HG03520 (cell line): ENCODE measurements around the gene POM121C.
"Not testable (repeated sequence)": the region's sequence is repeated elsewhere in the genome, so short reads cannot be mapped to it uniquely, and the experiment has no call there.

Experiments
- ATAC-seq: cut with Tn5 transposase; IDR thresholded peaks from one replicate; pipeline ENCODE4 v1.9.1; 2021; ENCODE audit warnings: mild to moderate bottlenecking, moderate library complexity; ENCODE audit not compliant: unreplicated experiment

The POM121C gene

DNA sequence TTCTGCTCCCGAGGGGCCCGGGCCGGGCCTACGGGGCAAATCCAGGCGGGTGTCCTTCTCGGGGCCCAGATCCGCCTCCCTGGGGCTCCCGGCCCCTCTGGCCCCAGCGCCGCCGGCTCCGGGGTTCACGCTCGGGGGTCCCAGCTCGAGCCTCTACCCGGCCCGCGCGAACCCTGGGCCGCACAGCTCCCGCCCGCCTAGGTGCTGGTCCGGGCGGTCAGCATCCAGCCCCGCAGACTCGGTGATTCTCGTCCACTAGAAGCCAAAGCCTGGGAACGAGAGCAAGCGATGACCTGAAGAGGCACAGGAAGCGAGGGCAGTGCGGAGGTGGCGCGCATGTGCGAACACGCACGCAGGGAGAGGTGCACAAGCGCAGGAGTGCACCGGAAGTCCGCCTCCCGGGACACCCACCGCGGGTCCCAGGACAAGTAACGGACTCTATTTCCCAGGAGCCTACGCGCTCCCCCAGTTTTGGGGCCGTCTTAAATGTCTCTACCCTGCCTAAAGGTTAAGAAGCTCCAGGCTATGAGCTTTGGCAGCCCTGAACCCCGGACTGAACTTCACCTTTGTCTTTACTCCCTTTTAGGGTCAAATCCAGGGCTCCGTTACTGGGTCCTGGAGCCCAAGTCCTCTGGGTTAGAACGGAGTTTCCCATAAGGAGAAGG, at the start of gene POM121C:
Gene POM121C (minus strand): TSS at position 321 of the 665 bp plus-strand sequence. CDS start 44,803 bp downstream, outside the sequence.
- peak; percentile 97 for ATAC-seq

DNA sequence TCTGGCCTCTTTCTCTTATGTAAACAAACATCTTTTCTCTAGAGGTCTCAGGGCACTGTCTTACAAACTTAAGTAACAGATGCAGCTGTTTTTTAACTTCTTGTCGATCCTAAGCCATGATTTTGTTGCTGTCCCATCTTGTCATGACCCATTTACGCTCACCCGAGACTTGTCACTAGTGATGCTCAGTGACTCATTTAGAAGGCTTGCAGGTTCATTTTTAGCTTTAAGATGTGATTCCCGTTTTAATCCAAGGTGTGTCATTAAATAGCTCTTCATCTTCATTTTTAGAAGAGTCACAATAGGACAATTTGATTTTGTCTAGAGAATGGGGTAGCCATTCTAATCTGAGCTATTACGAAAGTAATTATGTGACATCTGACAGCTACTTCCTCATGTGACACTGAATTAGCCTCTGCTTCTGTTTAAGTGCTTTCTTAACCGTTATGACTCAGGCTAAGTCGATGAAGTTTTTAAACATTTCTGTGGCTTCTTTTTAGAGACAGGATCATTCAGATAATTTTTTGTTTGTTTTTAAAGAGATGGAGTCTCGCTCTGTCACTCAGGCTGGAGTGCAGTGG, 48.7 kb upstream of the POM121C start:
- ATAC-seq = peak; percentile 74

DNA sequence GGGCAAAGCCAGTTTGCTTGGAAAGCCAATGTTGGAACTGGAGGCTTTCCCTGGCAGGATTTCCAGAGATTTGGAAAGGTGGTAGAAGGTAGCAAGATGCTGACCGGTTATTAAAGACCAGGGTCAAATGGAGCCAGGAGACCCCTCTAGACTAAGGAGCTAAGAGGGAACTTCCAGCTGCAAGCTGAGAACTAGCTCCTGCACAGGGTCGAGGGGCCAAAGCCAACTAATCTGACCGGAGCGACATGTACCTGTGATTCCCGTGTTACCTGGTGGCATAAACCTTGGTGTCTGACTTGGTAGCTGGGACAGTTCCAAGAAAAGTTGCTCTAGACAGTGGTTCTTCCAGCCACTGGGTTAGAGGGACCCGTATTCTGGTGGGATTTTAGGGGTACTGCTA, 47.8 kb upstream of the POM121C start:
- ATAC-seq = no peak

DNA sequence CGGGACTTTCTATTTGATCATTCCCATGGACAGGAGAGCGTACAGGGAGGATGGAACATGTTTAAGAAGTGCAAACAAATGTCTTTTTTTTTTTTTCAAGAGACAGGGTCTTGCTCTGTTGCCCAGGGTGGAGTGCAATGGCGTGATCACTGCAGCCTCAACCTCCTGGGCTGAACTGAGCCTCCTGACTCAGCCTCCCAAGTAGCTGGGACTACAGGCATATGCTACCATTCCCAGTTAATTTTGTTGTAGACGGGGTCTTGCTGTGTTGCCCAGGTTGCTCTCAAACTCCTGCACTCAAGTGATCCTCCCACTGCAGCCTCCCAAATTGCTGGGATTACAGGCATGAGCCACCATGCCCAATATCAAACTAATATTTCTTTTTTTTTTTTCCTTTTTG, 46.5 kb upstream of the POM121C start:
- ATAC-seq = no peak

DNA sequence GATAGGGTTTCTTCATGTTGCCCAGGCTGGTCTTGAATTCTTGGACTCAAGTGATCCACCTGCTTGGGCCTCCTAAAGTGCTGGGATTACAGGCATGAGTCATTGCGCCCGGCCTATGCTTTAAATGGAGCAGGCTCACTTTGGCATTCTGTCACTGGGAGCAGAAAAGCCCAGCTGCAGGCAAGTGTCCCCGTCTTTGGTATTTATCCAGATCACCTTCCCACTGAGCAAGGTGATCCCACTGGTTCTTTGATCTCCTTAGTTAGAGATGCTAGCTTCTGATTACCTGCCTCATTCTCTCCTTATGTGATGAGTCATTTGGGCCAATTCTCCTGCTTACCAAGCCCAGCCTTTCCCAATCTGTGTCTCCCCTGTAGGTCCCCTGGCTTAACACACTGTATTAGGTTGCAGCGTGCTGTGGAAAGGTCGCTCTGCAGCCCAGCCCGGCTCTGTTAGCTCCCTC, 45.3 kb upstream of the POM121C start:
- no peak for ATAC-seq

DNA sequence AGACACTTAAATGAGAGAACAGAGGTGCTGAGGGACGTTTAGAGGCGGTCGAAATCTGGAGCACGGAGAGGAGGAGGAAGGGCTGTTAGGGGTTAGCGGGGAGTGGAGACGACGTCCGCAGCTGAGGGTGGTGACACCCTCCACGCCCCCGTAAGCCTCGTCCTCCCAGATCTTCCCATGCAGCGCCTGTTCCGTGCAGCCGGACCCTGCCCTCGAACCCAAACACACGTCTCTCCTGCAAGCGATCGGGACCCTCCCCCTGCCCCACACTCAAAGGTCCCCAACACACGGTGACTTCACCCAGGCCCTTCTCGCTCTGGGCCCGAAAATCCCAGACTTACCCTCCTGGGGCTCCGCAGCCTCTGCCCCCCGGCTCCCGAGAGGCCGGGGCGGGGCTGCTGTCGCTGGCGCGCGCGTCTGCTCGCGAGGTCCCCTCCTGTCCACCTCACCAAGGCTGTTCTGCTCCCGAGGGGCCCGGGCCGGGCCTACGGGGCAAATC, 41.2 kb upstream of the POM121C start:
- ATAC-seq = not testable (repeated sequence)

DNA sequence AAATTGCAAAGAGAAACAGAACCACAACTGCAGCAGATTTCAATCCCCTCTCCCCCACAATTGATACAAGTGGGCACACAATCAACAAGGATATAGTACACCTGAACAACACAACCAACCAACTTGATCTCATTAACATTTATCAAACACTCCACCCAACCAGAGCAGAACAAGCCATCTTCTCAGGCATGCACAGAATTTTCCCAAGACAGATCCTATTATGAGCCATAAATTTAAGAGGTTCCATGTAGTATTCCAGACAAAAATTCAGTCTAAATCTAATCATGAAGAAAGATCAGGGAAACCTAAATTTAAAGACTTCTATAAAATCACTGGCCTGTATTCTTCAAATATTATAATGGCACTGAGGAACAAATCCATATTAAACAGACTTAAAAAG, 35.6 kb upstream of the POM121C start:
- ATAC-seq = not testable (repeated sequence)

DNA sequence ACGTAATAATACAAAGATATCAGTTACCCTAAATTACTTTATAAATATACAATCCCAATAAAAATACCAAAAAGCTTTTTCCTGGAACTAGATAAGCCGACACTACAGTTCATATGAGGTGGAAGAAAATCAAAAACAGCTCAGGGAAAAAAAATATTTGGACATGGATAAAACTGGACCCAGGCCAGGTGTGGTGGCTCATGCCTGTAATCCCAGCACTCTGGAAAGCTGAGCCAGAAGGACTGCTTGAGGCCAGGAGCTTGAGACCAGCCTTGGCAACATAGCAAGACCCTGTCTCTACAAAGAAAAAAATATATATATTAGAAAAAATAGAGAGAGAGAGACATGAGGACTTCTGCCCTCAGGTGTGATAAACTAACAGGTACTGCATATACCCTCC, 32.7 kb upstream of the POM121C start:
- not testable (repeated sequence) for ATAC-seq

DNA sequence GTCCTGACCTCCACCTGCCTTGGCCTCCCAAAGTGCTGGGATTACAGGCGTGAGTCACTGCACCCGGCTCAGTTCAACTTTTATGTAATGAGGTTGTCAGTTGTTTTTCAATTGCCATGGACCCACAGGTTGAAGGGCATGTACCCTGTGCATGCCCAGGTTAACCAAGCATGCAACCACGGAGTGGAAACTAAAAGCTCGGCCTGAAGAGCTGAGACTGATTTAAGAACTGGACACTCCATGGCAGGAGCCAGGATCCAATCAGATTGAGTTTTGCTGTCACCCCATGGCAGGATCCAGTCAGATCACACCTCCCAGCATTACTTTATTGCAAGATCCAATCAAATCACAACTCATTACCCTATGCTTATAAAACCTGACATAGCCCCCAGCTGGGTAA, 22.9 kb upstream of the POM121C start:
- not testable (repeated sequence) for ATAC-seq

DNA sequence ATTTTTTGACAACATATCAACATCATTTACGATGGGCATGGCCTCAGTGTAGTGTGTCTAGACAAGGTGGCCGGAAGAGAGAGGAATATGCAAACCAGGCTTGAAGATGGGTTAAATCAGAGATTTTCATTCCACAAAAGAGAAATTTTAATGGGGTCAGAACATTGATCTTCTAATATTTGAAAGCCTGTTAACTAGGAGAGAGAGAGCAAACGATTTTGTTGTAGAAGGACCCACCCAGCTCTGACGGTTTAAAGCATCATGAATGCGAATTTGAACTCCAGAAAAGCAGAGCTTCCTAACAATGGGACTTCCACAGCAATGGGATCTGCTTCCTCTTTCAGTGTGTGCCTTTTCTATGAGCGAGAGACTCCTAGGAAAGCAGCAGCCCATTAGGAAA, 5.9 kb upstream of the POM121C start, which contains the start of gene SPDYE5:
Gene SPDYE5 (plus strand): TSS at position 301 of the 400 bp plus-strand sequence. CDS start 1,728 bp downstream, outside the sequence.
- not testable (repeated sequence) for ATAC-seq

DNA sequence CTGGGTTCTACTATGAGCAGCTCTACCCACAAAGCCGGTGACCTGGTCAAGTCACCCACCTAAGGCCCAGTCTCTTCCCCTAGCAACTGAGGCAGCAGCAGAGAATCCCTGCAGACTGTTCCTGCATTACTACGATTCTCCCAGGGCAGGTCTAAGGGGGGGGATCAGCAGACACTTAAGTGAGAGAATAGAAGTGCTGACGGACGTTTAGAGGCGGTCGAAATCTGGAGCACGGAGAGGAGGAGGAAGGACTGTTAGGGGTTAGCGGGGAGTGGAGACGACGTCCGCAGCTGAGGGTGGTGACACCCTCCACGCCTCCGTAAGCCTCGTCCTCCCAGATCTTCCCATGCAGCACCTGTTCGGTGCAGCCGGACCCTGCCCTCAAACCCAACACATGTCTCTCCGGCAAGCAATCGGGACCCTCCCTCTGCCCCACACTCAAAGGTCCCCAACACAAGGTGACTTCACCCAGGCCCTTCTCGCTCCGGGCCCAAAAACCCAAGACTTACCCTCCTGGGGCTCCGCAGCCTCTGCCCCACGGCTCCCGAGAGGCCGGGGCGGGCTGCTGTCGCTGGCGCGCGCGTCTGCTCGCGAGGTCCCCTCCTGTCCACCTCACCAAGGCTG, 632 bp downstream of the POM121C start:
- ATAC-seq = not testable (repeated sequence)

DNA sequence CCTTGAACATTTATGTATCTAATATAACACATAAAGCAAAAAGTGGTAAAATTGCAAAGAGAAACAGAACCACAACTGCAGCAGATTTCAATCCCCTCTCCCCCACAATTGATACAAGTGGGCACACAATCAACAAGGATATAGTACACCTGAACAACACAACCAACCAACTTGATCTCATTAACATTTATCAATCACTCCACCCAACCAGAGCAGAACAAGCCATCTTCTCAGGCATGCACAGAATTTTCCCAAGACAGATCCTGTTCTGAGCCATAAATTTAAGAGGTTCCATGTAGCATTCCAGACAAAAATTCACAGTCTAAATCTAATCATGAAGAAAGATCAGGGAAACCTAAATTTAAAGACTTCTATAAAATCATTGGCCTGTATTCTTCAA, 5.8 kb downstream of the POM121C start:
- ATAC-seq = not testable (repeated sequence)

DNA sequence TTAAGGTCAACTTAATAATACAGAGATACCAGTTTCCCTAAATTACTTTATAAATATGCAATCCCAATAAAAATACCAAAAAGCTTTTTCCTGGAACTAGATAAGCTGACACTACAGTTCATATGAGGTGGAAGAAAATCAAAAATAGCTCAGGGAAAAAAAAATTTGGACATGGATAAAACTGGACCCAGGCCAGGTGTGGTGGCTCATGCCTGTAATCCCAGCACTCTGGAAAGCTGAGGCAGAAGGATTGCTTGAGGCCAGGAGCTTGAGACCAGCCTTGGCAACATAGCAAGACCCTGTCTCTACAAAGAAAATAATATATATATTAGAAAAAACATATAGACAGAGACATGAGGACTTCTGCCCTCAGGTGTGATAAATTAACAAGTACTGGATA, 8.6 kb downstream of the POM121C start:
- not testable (repeated sequence) for ATAC-seq

DNA sequence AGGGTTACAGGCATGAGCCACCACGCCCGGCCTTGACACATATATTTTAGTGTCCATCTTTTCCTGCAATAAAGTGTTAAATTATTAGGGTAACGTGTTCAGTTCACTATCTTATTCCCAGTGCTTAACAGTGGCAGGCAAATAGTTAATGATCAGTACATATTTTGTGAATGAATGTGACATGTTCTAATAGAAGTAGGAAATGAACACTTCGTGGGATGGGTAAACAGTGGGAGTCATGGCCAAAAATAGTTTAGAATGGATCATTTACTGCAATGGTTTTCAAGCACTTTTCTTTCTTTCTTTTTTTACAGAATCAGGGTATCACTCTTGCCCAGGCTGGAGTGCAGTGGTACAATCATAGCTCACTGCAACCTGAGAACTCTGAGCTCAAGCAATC, 15.9 kb downstream of the POM121C start:
- not testable (repeated sequence) for ATAC-seq

DNA sequence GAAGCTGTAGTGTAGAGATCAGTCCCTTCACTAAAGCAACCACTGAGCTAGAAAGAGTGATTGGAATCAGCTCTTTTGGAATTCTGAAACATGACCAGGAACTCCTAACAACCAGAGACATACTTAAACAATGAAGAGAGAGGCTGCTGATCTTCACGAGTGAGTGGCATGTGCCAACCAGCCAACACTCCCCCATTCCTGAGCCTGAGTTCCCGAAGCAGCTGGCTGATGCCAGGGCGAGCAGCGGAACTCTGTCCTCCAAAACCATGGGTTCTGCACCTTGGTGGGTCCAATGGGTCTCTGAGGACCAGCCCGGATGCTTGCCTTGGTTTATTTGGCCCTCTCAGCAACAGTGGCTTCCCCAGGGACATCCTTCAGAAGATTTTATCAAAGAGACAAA, 25.6 kb downstream of the POM121C start:
- ATAC-seq = not testable (repeated sequence)

DNA sequence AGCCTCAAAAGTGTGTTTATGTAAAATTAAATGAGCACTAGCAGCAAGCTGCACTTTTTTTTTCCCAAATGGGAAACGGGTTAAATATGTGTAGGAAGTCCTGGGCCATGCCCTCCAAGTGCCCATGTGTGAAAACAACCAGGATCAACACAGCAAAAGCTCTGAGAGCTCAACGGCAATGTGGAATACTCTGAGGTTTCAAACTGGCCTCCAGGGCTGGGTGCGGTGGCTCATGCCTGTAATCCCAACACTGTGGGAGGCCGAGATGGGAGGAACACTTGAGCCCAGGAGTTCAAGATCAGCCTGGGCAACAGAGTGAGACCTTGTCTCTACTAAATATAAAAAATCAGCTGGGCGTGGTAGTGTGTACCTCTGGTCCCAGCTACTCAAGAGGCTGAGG, 28.1 kb downstream of the POM121C start:
- ATAC-seq = not testable (repeated sequence)

DNA sequence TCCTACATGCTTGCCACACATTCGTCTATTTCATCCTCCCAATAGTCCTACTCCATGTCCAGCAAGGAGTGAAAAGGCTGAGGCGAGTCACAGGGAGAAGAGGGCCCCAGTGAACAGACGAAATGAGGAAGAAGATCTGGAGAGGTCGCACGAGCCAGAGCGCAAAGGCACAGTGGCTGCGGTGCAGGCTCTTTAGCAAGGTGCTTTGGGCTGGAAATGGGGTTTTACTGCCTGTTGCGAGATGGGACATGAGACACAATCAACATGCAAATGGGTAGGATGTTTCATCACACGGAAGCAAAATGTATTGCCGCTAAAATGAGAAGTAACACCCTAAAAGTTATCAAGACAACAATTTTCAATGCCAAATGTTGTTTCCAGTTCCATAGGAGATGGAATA, 29.7 kb downstream of the POM121C start:
- ATAC-seq = not testable (repeated sequence)

DNA sequence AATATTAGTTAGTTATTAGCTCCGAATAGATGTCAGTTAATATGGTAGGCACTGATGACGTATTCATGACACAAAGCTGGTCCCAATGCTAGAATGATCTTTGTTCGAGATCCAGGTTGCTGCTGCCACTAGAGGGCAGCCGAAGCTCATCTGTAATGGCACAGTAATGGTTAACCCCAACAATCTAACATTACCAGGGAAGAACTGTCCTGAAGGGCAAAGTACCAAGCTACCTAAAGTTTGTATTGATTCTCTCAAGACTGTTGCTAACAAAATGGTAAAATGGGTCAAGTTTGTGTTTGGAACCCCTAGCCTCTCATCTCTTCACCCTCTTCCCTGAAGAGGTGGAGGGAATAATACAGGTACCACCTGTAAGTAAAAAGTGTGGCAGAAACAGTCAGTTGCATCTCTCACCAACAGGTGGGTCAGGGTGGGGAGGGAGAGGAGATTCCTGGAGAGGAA, 33.6 kb downstream of the POM121C start:
- peak; percentile 87 for ATAC-seq

DNA sequence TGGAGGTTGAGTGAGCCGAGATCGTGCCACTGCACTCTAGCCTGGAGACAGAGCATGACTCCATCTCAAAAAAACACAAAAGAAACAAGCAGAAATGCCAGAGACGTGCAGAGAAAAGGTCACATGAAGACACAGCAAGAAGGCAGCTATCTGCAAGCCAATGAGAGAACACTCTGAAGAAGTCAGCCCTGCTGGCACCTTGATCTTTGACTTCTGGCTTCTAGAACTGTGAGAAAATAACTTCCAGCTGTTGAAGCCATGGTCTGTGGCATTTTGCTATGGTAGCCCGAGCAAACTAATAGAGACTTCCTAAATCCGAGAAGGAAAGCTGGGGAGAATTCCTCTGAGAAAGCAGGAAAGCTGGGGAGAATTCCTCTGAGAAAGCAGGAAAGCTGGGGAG, 36.2 kb downstream of the POM121C start:
- ATAC-seq = not testable (repeated sequence)

DNA sequence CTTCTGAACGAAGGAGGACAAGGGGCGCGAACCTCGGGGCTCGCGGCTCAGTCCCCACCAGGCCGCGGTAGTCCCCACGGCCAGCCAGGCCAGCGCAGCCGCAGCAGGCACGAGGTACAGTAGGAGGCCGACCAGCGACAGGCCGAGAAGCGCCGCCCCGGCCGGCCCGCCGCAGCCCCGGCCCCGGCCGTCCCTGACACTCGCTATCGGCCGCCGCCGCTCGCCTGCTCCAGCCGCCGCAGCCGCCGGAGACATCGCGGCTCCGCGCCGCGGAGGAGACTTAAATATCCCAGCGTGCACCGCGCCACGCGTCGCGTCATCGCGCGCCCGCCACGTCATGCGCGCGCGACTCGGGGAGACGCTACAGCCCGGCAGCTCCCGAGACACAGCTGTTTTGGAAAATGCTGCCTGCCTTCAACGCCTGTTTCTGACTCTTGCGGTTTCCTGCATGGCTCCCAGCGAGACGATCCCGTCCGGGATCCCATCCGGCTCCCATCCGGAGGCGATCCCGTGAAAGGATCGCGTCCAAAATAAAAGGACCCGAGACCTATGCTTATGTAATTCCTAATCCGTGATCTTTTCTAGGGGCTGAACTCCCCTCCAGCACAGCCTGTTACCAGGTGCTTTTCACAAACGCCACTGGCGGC, 43.5 kb downstream of the POM121C start:
- ATAC-seq = peak; percentile 76

DNA sequence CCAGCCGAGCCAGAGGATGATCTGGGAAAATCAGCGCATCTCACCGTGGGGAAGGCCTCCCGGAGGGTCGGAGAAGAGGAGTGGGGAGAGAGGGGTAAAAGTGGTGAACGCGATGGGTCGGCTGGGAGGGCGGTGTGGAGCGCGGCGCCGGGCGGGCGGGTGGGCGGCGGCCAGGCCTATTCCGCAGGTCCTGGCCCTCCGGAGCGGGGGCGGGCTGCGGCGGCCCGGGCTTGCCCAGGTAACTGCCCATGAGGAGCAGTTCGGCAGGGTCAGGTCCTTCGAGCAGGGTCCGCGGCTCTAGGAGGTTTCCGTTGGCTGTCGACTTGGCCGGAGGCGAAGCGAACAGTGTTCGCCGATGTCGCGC, 44.0 kb downstream of the POM121C start:
- peak; percentile 41 for ATAC-seq
